Measurements from ENCODE around the gene USP9X. TPM values are rescaled to one million over a fixed set of nuclear protein-coding genes. Genes with fewer than 3 reads are reported as not detected.
A peak's percentile ranks its signal among the peaks of the same experiment; 100 is the strongest.

The USP9X gene
- total and polyA plus RNA-seq, 2 experiments from 2014 or later, result 62.2 to 329 TPM

DNA sequence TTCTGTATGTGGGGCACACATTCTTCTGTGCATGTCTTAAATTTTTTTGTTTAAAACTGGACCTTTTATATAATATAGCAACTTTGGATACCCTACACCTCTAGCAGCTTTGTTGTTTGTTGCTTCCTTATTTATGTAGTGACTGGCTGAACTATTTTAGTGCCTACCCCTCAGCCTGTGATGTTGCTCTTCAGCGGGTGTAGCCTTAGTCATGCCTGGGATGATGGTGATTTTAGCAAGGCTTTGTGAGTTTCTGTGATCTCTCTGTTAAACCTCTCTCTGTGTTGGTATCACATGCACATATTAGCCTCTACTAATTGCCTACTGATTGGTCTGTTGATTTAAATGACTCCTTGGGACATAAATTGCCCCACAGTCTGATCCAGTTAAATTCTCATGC lies 22.8 kb downstream of the USP9X start:
- Mint-ChIP-seq H3K4me3 (peak overlapping the region; percentile 67), H3K27ac (peak overlapping the region; percentile 80; the same call in 1 of the 2 replicates), H3K36me3 (ENCODE audit: low read depth) (peaks cover 9% of the 10 kb centered on the region; the same call in 2 of the 3 replicates), H3K4me1 (peaks cover 73% of the 10 kb centered on the region), H3K9me3 (no peaks in the 10 kb centered on the region; the same call in 2 of the 3 replicates), H3K27me3 (ENCODE audit: insufficient read depth, low read depth, poor library complexity) (peaks cover 11% of the 10 kb centered on the region)
- Histone ChIP-seq H3K4me1 (ENCODE audit: insufficient read depth) (peaks cover 82% of the 10 kb centered on the region), H3K4me2 (peak overlapping the region; percentile 74), H3K27ac (ENCODE audit: low read depth) (peak overlapping the region; percentile 60), H4K20me1 (replicated peaks; ENCODE audit: insufficient read depth) (peaks cover 46% of the 10 kb centered on the region), H3K36me3 (ENCODE audit: insufficient read depth) (no peaks in the 10 kb centered on the region), H3K9me2 (ENCODE audit: insufficient read depth) (no peaks in the 10 kb centered on the region), H3F3A (replicated peaks; ENCODE audit: low read depth) (peaks cover 16% of the 10 kb centered on the region), H3K4me3 (peak overlapping the region; percentile 41), H3K79me2 (replicated peaks; ENCODE audit: insufficient read depth) (peaks cover 100% of the 10 kb centered on the region), H2AFZ (no peak overlapping the region), H3K27me3 (ENCODE audit: insufficient read depth) (no peaks in the 10 kb centered on the region)
- no peak for TF ChIP-seq EZH2phosphoT487 (IDR thresholded peaks at IDR 0.05; ENCODE audit: unreplicated experiment)
- TF ChIP-seq EZH2 (IDR thresholded peaks at IDR 0.05; ENCODE audit: low read depth, unreplicated experiment), result no peak
- TF ChIP-seq, protein P1, sequence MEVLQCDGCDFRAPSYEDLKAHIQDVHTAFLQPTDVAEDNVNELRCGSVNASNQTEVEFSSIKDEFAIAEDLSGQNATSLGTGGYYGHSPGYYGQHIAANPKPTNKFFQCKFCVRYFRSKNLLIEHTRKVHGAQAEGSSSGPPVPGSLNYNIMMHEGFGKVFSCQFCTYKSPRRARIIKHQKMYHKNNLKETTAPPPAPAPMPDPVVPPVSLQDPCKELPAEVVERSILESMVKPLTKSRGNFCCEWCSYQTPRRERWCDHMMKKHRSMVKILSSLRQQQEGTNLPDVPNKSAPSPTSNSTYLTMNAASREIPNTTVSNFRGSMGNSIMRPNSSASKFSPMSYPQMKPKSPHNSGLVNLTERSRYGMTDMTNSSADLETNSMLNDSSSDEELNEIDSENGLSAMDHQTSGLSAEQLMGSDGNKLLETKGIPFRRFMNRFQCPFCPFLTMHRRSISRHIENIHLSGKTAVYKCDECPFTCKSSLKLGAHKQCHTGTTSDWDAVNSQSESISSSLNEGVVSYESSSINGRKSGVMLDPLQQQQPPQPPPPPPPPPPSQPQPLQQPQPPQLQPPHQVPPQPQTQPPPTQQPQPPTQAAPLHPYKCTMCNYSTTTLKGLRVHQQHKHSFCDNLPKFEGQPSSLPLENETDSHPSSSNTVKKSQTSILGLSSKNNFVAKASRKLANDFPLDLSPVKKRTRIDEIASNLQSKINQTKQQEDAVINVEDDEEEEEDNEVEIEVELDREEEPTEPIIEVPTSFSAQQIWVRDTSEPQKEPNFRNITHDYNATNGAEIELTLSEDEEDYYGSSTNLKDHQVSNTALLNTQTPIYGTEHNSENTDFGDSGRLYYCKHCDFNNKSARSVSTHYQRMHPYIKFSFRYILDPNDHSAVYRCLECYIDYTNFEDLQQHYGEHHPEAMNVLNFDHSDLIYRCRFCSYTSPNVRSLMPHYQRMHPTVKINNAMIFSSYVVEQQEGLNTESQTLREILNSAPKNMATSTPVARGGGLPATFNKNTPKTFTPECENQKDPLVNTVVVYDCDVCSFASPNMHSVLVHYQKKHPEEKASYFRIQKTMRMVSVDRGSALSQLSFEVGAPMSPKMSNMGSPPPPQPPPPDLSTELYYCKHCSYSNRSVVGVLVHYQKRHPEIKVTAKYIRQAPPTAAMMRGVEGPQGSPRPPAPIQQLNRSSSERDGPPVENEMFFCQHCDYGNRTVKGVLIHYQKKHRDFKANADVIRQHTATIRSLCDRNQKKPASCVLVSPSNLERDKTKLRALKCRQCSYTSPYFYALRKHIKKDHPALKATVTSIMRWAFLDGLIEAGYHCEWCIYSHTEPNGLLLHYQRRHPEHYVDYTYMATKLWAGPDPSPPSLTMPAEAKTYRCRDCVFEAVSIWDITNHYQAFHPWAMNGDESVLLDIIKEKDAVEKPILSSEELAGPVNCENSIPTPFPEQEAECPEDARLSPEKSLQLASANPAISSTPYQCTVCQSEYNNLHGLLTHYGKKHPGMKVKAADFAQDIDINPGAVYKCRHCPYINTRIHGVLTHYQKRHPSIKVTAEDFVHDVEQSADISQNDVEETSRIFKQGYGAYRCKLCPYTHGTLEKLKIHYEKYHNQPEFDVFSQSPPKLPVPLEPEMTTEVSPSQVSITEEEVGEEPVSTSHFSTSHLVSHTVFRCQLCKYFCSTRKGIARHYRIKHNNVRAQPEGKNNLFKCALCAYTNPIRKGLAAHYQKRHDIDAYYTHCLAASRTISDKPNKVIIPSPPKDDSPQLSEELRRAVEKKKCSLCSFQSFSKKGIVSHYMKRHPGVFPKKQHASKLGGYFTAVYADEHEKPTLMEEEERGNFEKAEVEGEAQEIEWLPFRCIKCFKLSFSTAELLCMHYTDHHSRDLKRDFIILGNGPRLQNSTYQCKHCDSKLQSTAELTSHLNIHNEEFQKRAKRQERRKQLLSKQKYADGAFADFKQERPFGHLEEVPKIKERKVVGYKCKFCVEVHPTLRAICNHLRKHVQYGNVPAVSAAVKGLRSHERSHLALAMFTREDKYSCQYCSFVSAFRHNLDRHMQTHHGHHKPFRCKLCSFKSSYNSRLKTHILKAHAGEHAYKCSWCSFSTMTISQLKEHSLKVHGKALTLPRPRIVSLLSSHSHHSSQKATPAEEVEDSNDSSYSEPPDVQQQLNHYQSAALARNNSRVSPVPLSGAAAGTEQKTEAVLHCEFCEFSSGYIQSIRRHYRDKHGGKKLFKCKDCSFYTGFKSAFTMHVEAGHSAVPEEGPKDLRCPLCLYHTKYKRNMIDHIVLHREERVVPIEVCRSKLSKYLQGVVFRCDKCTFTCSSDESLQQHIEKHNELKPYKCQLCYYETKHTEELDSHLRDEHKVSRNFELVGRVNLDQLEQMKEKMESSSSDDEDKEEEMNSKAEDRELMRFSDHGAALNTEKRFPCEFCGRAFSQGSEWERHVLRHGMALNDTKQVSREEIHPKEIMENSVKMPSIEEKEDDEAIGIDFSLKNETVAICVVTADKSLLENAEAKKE (CRISPR knock-in tag; IDR thresholded peaks at IDR 0.05), result no peak
- no peak for TF ChIP-seq NANOG (IDR thresholded peaks at IDR 0.05; ENCODE audit: borderline replicate concordance)
- TF ChIP-seq CREB1 (CRISPR knock-in tag; IDR thresholded peaks at IDR 0.05; ENCODE audit: low read depth), result no peak
- no peak for TF ChIP-seq ZNF114 (CRISPR knock-in tag; IDR thresholded peaks at IDR 0.05)
- TF ChIP-seq, protein P2, sequence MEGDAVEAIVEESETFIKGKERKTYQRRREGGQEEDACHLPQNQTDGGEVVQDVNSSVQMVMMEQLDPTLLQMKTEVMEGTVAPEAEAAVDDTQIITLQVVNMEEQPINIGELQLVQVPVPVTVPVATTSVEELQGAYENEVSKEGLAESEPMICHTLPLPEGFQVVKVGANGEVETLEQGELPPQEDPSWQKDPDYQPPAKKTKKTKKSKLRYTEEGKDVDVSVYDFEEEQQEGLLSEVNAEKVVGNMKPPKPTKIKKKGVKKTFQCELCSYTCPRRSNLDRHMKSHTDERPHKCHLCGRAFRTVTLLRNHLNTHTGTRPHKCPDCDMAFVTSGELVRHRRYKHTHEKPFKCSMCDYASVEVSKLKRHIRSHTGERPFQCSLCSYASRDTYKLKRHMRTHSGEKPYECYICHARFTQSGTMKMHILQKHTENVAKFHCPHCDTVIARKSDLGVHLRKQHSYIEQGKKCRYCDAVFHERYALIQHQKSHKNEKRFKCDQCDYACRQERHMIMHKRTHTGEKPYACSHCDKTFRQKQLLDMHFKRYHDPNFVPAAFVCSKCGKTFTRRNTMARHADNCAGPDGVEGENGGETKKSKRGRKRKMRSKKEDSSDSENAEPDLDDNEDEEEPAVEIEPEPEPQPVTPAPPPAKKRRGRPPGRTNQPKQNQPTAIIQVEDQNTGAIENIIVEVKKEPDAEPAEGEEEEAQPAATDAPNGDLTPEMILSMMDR (conservative IDR thresholded peaks at IDR 0.05; ENCODE audit: low read depth in 2 of 2), result no peak
- TF ChIP-seq POLR2AphosphoS5 (IDR thresholded peaks at IDR 0.05; ENCODE audit: low read depth), result no peak
- TF ChIP-seq ZNF331 (CRISPR knock-in tag; IDR thresholded peaks at IDR 0.05; ENCODE audit: low read depth), result no peak
- TF ChIP-seq STAT1 (IDR thresholded peaks at IDR 0.05; ENCODE audit: unreplicated experiment), result no peak
- TF ChIP-seq, protein P3, sequence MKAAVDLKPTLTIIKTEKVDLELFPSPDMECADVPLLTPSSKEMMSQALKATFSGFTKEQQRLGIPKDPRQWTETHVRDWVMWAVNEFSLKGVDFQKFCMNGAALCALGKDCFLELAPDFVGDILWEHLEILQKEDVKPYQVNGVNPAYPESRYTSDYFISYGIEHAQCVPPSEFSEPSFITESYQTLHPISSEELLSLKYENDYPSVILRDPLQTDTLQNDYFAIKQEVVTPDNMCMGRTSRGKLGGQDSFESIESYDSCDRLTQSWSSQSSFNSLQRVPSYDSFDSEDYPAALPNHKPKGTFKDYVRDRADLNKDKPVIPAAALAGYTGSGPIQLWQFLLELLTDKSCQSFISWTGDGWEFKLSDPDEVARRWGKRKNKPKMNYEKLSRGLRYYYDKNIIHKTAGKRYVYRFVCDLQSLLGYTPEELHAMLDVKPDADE (IDR thresholded peaks at IDR 0.05), result no peak
- TF ChIP-seq, protein P4, sequence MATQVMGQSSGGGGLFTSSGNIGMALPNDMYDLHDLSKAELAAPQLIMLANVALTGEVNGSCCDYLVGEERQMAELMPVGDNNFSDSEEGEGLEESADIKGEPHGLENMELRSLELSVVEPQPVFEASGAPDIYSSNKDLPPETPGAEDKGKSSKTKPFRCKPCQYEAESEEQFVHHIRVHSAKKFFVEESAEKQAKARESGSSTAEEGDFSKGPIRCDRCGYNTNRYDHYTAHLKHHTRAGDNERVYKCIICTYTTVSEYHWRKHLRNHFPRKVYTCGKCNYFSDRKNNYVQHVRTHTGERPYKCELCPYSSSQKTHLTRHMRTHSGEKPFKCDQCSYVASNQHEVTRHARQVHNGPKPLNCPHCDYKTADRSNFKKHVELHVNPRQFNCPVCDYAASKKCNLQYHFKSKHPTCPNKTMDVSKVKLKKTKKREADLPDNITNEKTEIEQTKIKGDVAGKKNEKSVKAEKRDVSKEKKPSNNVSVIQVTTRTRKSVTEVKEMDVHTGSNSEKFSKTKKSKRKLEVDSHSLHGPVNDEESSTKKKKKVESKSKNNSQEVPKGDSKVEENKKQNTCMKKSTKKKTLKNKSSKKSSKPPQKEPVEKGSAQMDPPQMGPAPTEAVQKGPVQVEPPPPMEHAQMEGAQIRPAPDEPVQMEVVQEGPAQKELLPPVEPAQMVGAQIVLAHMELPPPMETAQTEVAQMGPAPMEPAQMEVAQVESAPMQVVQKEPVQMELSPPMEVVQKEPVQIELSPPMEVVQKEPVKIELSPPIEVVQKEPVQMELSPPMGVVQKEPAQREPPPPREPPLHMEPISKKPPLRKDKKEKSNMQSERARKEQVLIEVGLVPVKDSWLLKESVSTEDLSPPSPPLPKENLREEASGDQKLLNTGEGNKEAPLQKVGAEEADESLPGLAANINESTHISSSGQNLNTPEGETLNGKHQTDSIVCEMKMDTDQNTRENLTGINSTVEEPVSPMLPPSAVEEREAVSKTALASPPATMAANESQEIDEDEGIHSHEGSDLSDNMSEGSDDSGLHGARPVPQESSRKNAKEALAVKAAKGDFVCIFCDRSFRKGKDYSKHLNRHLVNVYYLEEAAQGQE (IDR thresholded peaks at IDR 0.05; ENCODE audit: unreplicated experiment), result no peak
- ATAC-seq, result no peak
- DNase-seq (ENCODE audit: low spot score), result no peak
